HG02870 (cell line): ENCODE measurements around the gene FYCO1.
"Not testable (repeated sequence)": the region's sequence is repeated elsewhere in the genome, so short reads cannot be mapped to it uniquely, and the experiment has no call there.

Experiments used
- ATAC-seq: cut with Tn5 transposase; IDR thresholded peaks from one replicate; pipeline ENCODE4 v1.9.1; 2021; ENCODE audit warnings: mild to moderate bottlenecking, moderate library complexity; ENCODE audit not compliant: unreplicated experiment

The FYCO1 gene

DNA sequence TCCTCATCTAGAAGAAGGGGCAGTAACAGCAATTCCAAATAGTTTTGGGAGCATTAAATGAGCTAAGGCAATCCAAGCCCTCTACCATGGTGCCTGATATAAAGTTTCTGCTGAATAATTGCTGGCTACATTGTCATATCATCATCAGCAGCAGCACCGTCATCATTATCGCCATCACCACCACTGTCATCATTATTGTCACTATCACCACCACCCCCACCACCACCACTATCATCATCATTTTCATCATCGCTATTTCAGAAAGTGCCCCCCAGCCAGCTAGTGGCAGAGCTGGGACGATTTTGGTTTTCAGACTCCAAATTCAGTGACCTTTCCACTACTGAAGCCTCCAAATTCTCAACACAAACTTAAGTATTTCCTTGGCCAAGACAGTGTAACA, 16.6 kb upstream of the FYCO1 start:
- ATAC-seq: no peak

DNA sequence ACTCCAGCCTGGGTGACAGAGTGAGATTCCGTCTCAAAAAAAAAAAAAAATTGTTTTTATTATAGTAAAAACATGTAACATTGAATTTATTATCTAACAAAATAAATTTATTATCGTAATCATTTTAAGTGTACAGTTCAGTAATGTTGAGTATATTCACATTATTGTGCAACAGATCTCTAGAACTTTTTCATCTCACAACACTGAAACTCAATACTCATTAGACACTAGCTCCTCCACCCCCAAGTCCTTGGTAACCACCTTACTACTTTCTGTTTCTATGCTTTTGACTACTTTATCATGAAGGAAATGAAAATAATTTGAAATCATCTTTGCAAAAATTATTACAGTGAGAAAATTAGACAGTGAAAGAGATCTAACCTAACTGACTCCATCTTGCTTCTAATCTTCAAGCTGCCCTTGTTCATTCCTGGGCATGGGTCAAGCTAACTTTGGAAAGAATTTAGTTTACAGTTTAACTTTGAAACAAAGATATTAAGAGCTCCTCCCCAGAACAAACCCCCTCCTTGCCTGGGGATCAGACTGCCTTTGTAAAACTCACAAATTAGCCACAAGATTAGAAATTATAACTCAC, 15.0 kb upstream of the FYCO1 start:
- no peak for ATAC-seq

DNA sequence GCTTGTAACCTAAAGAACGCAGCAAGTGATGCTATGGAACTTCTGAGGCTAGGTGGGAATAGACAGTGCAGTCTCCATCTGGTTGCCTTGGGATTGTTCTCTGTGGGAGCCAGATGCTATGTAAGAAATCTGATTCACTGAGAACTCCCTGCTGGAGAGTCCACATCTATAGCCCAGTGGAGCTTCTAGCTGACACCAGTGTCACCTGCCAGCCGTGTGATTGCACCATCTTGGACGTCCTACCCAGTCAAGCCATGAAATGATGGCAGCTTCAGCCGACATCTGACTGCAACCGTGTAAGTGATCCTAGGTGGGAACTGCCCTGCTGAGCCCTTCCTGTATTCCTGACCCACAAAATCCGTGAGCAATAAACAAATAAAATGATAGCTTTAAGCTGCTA, 12.4 kb upstream of the FYCO1 start:
- ATAC-seq: no peak

DNA sequence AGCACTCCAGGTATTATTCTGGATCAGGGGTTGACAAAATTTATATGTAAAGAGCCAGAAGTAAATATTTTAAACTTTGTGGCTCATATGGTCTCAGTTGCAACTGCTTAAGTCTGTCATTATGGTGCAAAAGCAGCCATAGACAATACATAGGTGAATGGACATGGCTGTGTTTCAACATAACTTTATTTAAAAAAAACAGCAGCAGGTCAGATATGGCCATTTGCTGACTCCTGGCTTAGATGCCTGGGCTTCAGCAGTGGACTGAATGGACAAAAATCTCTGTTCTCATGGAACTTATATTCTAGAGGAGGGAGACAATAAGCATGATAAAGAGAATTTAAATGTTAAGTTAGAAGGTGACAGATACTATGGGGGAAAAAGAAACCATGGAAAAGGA, 11.7 kb upstream of the FYCO1 start:
- no peak for ATAC-seq

DNA sequence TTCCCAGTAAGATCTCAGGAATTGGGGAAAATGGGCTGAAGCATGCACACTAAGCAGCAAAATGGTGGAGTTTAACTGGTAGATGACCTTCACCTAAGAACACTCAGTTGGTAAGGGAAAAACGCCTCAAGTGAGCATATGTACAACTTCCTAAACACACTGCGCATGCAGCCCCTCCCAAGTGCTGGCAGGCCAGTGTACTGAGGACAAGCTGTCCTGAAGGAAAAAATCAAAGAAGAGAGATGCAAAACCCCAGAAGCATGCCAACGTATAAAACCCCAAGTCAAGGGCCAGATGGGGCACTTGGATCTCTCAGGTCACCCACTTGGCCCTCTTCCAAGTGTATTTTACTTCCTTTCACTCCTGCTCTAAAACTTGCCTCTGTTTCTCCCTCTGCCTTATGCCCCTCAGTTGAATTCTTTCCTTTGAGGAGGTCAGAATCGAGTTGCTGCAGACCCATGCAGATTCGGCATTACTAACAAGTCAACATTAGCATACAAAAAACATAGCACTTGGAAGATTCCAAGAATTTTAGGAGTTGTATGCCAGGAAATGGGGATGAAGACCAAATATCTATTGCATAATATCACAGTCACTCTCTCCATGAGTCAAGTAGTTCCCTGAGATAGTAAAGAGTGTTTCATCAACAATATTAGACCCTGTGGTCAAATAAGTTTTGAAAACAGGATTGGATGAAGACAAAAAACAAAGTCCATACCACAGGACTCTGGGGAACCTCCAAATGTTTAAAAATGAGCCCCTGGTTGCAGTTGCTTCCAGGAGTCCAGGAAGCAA, 10.8 kb upstream of the FYCO1 start:
- ATAC-seq: no peak

DNA sequence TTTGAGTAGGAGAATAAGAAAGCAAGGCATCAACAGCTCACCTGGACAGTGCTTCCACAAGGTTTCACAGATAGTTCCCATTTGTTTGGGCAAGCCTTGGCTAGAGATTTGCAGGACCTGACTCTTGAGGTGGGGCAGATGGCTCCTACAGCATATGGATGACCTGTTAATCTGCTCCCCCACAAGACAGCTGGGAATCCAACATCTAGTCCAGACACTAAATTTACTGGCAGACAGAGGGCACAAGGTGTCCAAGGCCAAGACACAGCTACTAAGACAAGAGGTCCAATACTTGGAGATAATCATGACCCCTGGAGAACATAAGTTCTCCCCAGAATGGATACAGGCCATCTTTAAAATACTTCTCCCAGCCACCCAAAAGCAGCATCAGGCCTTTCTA, 8.1 kb upstream of the FYCO1 start:
- ATAC-seq: not testable (repeated sequence)

DNA sequence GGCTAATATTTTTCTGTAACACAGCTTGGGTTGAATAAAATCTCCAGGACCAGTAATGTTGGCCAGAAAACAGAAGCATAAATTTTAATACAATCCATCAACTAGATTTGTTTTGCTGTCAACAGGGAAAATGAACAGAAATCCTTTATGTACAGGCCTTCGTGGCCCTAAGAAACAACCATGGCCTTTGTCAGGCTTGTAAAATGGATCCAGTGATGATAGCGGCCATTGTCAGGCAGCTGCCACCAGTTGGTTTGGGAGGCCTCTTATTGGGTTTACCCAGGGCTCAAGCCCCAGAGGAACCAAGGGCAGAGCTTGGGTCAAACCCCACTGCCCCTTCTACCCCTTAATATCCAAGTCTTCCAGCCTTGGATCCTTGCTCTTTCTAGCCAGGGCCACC, 5.6 kb upstream of the FYCO1 start:
- no peak for ATAC-seq

DNA sequence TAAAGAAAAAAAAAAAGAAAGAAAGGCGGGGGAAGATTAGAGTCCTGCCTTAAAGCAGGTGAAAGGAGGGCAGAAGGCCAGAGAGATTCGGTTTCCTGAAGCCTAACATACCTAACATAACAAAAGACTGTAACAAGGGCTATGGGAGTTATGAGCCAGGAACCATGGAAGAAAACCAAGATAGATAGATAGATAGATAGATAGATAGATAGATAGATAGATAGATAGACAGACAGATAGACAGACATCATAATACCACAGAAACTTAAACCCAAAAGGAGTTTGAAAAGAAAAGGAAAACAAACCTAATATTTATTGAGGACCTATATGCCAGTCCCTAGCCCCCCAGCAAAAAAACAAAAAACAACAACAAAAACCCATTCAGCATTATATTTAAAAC, 2.3 kb upstream of the FYCO1 start:
- no peak for ATAC-seq

DNA sequence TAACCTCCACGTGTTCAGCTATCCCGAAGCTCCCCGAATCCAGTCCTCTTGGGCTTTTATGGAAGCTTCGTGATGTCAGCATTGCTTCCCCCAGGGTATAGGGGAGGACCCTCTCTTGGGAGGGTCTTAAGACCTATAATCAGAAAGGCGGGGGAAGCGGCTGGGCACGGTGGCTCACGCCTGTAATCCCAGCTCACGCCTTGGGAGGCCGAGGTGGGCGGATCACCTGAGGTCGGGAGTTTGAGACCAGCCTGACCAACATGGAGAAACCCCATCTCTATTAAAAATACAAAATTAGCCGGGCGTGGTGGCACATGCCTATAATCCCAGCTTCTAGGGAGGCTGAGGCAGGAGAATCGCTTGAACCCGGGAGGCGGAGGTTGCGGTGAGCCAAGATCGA, 1.9 kb upstream of the FYCO1 start:
- ATAC-seq: not testable (repeated sequence)

DNA sequence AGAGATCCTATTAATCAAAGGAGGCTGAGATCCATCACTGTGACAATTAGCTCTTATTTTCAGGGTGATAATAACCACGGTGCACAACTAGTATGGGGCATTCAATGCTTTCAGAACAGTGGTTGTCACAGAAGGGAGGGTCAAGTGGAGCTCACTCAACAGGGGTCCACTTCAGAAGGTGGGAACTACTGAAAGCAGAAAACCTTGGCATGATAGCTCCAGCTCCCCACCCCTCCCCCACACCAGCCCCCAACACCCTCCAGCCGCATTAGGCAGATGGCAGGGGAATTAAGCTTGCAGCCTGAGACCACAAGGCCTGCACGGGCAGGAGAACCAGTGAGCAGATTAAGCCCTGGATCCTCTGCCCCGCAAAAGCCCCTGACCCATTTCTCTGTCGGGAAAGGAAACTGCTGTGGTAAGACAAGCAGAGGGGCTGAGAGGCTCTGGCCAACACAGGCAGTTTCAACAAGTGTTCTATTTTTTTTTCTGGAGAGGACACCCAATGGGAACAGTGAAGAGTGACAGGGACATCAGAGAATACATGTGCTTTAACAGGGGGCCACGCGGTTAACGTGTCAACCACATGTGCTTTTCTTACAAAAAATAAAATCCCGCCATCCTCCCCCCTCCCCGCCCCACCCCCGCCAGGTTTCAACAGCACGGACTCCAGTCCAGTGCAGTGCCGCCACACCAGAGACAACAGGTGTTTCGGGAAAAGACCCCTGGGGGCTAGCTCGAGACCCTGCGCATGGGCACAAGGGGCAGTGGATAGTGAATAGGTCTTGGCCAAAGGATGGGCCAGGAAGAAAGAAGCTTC, 997 bp downstream of the FYCO1 start:
- peak; percentile 9 for ATAC-seq

DNA sequence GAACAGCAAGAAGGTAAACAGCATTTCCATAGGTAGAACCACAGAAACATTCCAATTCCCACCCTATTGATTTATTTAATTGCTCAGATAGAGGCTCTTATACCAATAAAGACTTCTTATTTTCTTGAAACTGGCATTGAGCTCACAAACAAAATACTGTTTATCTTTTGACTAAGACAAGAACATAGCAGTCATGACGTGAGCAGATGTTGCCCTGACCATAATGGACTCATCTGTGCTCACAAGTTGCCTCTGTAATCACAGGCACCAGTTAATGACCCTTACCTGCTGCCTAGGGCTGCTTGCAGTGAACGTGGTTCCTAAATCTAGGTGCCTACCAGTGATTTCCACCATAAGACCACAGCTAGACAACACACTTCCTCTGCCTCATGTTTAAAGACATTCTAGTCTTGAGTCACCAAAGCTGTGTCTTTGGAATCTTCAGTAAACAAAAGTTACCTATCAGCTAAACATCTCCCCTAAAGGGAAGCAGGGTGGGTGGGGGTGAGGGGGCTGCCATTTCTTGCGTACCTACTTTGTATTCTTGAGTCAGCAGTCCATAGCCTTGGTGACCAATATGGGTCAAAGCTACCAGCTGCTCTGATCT, 2.1 kb downstream of the FYCO1 start:
- no peak for ATAC-seq

DNA sequence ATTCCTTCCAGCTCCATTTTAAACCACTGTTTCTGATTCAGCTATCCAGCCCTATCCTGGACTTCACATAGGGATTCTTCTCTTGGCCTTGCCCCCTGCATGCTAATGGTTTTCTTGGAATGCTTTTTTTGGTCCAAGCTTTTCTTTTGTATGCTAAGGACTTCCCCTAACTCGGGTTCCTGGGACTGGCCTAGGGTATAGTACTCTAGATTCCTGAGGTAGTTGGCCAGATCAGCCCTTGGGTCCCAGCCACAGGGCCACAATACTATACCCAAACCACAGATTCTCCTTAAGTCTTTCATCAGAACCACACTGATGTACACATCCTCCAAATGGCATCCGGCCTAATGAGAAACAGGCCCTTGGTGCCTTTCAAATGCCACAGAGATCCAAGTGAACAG, 2.8 kb downstream of the FYCO1 start:
- no peak for ATAC-seq

DNA sequence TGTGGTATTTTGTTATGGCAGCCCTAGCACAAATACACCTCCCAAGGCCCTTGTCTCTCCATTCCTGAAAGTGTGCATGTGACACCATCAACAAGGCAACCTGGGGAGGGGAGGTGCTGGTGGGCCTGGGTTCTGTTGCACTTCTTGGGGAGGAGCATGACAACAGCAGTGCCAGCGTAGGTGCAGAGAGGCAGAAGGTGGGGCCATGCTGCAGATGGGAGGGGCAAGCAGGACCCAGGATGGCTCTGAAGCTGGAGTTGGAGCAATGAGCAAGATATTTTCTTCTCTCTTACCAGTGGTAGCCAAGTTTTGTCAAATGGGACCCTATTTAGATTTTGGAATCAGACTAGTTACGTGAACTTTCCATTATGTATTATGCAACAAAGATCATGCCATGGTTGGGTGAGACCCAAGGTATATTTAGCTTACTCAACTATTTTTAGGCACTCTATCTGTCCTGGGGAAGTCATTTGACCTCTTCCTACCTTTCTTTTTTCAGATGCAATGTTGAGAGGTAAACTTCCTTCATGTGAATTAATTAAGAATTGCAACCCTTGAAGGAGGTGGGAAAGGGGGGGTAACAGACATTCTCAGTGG, 3.4 kb downstream of the FYCO1 start:
- no peak for ATAC-seq

DNA sequence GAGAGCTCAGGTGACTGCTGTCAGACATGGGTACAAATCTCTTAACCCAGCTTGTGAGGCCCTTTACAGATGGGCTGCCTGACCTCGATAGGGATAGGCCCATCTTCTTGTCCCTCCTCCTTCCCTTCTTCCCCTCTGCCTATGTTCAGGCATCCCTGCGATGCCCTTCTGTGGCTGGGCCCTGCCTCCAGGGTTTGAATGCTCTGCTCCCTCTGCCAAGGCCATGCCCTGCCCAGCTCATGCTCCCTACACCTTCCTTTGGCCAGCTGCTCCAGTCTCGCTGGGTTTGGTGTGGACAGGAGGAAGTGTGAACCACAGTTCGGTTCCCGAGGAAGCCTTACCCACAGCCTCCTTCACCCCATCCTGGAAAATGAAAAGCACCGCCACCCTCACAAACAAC, 4.3 kb downstream of the FYCO1 start:
- ATAC-seq: no peak

DNA sequence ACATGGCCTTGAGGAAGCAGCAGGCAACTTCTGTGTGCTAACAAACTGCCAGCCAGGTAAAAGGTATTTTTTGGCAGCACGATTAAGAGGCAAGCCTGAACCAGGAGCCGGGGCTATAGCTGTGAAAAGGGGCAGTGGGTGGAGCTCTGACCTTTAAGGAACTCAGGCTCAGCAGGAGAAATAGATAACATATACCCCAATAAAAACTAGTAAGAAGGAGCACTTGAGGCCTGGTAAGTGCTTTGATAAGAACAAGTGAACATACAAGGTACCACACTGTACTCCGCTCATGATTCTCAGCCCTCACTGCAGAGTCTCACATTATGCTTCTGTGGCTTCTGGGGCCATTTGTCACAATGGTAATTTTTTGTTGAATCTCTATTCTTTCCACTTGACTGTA, 5.4 kb downstream of the FYCO1 start:
- no peak for ATAC-seq

DNA sequence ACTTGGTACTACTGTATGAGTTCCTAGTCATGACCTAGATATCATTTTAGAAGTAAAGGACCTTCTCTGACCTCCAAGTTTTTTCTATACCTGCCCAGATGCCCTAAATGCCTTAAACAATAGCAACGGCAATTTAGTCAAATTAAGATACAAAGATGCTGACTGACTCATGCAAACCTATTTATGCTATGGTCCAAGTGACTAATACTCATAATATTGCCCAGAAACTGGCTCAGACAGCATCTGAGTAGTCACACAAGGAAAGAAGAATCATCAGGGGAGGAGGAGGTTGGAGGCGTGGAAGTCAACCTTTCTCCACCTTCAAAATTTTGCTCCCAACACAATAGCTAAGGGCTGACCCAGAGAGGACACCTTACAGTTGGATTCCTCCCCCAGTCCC, 6.8 kb downstream of the FYCO1 start:
- ATAC-seq: no peak

DNA sequence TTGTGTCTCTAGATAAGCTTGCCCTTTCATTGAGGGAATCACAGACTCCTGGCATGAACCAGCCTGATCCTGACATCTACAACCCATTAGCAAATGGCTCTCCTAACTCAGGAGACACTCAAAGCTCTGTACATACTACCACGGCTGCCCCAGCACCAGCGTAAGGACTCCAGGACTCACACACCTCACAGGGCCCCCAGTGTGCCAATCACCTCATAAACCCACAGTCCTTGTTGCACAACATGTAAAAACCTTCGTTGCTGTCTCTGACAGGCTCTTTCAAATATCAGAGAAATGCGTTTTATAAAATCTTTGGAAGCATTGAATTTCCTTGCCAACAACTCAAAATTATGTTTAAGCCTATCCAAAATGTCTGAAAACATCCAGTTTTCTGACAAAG, 7.3 kb downstream of the FYCO1 start:
- no peak for ATAC-seq

DNA sequence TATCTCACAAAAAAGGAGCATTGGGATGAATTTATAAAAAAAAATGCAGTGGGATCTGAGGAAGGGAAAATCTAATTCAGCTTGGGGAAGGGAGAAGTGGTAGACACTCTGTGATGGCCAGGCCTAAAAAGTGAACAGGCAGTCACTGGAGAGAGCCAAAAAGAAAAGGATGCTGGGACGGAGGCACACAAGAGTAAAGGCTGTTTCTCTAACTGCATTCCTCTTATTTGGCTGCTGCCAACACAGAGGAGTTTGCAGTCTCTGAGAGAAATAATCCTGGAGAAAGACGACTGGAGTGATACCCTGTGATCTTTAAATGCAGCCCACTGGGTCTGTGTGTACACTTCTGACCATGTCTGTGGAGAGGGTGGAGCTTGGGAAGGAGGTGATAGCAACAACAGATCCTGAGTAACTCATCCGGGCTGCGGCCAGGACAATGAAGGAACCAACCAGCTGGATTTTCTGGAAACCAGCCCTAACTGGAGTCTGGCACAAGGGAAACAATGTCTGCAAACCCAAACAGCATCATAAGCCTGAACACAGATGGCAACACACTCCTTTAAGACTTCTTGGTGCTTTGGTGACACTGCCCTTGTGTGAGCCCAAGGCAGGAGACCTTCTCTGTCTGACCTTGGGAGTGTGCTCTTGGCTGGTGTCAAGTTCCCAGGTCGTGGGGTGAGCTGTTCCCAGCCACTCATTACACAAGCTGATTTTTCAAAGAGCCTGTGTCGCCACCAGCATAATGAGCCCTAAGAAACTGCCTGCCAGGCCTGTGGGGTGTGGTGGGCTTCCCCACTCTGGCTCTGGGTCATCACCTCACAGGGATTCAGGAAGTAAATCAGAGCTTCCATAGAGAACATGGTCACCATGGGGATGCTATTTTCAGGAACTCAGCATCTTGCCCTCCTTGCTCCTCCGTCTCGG, 8.0 kb downstream of the FYCO1 start:
- no peak for ATAC-seq

DNA sequence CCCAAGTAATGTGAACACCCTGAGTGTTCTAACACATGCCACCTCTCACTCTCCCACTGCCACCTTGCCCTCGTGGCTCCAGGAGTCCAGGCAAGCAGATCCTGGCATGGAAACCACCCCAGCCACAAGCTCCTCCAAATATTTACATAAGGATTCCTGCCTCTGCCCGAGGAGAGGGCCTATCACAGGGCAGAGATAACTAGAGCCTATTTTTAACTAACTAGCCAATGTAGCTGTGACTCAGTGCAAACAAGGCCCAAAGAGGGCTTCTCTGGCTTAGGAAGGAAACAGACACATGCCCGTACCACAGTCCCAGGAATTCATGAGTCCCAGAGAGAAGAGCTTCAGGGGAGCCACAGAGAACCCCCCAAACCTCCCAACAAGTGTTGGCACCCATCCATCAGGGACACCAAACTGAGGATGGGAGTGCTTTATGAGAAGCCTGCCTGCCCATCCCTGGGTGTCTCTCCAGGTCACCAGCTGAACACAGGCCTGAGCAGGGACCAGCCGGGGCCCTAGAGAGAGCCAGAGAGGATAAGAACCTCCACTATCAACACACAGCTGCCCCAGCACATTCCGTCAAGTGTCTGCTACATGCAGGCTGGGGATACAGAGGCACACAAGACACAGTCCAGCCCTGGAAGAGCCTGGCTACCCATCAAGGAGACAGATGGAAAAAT, 9.2 kb downstream of the FYCO1 start:
- no peak for ATAC-seq
